Activated naive CD8-positive, alpha-beta T cell treated with anti-CD3 and anti-CD28 coated beads, Interleukin-2, amount 50 U/mL, for 24 hours (primary cell): ENCODE measurements around the gene PCSK7.
A peak's percentile ranks its signal among the peaks of the same experiment; 100 is the strongest.

ENCODE experiments used
- ATAC-seq: fragments of 150-1000 bp; cut with Tn5 transposase; one replicate; pipeline ENCODE4 v1.10.0; 2021
- DNase-seq: peaks from one replicate; pipeline ENCODE4 v3.0.0; 2021
- H3K27ac Mint-ChIP-seq: one replicate; pipeline ENCODE4 v1.8.0; 2021; ENCODE audit warnings: mild to moderate bottlenecking, mixed read lengths
- H3K27me3 Mint-ChIP-seq: one replicate; pipeline ENCODE4 v1.8.0; 2021; ENCODE audit warnings: mixed read lengths
- H3K36me3 Mint-ChIP-seq: one replicate; pipeline ENCODE4 v1.8.0; 2021; ENCODE audit warnings: low read depth, mixed read lengths
- H3K4me1 Mint-ChIP-seq: one replicate; pipeline ENCODE4 v1.8.0; 2021; ENCODE audit warnings: mixed read lengths
- H3K4me3 Mint-ChIP-seq: one replicate; pipeline ENCODE4 v1.8.0; 2021; ENCODE audit warnings: mild to moderate bottlenecking, moderate library complexity, mixed read lengths
- H3K9me3 Mint-ChIP-seq: one replicate; pipeline ENCODE4 v1.8.0; 2021; ENCODE audit warnings: mixed read lengths

The PCSK7 gene

DNA sequence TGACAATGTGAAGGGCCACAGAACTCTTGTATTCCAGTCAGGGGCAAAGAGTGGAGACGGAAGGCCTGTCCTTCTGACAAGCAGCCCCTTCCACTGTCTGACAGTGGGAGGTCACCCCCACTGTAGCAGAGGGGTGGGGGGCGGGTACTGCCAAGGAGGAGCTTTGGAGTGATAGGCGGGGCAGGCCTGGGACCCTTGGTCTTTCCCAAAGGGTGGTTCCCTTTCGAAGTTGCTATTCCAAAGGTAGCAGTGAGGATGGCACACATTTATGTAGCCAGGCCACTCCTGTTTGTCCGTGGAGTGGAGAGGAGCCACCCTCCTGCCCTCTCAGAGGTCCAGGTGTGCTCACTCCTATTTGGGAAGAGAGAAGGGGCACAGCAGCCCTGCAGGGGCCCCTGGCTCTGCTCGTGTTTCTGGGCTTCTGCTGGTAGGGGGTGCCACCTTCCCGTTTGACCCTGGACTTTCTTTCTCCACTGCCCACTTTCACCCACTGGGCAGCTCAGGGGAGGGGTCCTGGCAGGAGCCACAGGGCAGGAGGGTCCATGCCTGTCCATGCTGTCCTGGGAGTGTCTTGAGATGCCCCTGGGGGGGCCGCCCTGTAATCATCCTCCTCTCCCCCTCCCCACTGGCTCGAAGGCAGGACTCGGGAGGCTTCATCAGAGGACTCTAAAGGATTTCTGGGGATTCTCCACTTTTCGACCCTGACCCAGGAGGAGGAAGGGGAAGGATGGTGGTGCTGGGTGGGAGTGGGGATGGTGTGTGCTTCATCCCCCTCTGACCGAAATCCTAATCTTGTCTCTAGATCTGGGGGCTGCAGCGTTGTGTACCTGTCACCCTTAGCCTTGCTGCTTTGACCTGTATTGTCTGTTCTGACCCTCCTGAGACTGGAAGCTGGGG, 31.7 kb downstream of the PCSK7 start:
- no peaks in the 10 kb centered on the region for H3K9me3 Mint-ChIP-seq
- H3K27ac Mint-ChIP-seq = peak overlapping the region; percentile 31
- H3K4me3 Mint-ChIP-seq = no peak overlapping the region
- peaks cover under 1% of the 10 kb centered on the region for H3K36me3 Mint-ChIP-seq
- no peaks in the 10 kb centered on the region for H3K4me1 Mint-ChIP-seq
- ATAC-seq = no peak
- DNase-seq = no peak
- H3K27me3 Mint-ChIP-seq = no peaks in the 10 kb centered on the region

- H3K27ac Mint-ChIP-seq = no peak within 1 kb of the TSS
- H3K4me3 Mint-ChIP-seq = no peak within 1 kb of the TSS
- no peaks in the 10 kb centered on the region for H3K9me3 Mint-ChIP-seq
- no peaks in the 10 kb centered on the region for H3K27me3 Mint-ChIP-seq
- ATAC-seq (no peak), DNase-seq (no peak)
- H3K4me1 Mint-ChIP-seq = no peaks in the 10 kb centered on the region
- H3K36me3 Mint-ChIP-seq = peaks cover 2% of the 10 kb centered on the region
Measured at GRCh38 chr11:117199053-117199915, 32.6 kb downstream of the PCSK7 start, which contains the start of gene TAGLN. TSS of gene TAGLN (plus strand) at chr11:117199370. CDS start at chr11:117203014, 3,644 bp downstream.

DNA sequence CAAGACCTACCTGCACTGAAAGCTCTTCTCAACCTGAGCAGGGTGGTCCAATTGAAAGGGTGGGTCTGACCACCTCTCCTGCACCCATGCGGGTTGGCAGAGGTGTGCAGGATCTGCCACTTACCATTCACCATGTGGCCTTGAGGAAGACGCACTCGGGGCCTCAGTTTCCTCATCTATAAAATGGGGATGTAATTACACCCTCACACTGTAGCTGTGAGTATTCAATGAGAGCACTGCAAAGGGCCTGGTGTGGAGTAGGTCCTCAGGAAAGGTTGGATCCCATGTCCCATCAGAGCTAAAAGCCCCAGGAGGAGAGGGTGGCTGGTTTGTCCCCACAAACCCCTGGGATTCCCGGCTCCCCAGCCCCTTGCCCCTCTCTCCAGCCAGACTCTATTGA, 33.3 kb downstream of the PCSK7 start:
- Mint-ChIP-seq H3K27me3 (no peaks in the 10 kb centered on the region), H3K36me3 (peaks cover 2% of the 10 kb centered on the region), H3K27ac (no peak overlapping the region), H3K9me3 (no peaks in the 10 kb centered on the region), H3K4me3 (no peak overlapping the region), H3K4me1 (no peaks in the 10 kb centered on the region)
- DNase-seq = no peak
- no peak for ATAC-seq

- H3K4me1 Mint-ChIP-seq = no peaks in the 10 kb centered on the region
- ATAC-seq (no peak), DNase-seq (no peak)
- no peaks in the 10 kb centered on the region for H3K9me3 Mint-ChIP-seq
- H3K27me3 Mint-ChIP-seq = no peaks in the 10 kb centered on the region
- peaks cover 2% of the 10 kb centered on the region for H3K36me3 Mint-ChIP-seq
- no peak overlapping the region for H3K27ac Mint-ChIP-seq
- no peak overlapping the region for H3K4me3 Mint-ChIP-seq
Measured at GRCh38 chr11:117197516-117198456, 34.1 kb downstream of the PCSK7 start.

- ATAC-seq = no peak
- H3K4me1 Mint-ChIP-seq = no peaks in the 10 kb centered on the region
- no peaks in the 10 kb centered on the region for H3K9me3 Mint-ChIP-seq
- no peak overlapping the region for H3K27ac Mint-ChIP-seq
- H3K27me3 Mint-ChIP-seq = no peaks in the 10 kb centered on the region
- no peak overlapping the region for H3K4me3 Mint-ChIP-seq
- H3K36me3 Mint-ChIP-seq = peaks cover 2% of the 10 kb centered on the region
- DNase-seq = no peak
Measured at GRCh38 chr11:117197006-117197405, 34.9 kb downstream of the PCSK7 start.

- no peak for ATAC-seq
- H3K4me1 Mint-ChIP-seq = no peaks in the 10 kb centered on the region
- H3K27ac Mint-ChIP-seq = no peak overlapping the region
- no peaks in the 10 kb centered on the region for H3K9me3 Mint-ChIP-seq
- H3K36me3 Mint-ChIP-seq = peaks cover 2% of the 10 kb centered on the region
- H3K4me3 Mint-ChIP-seq = no peak overlapping the region
- H3K27me3 Mint-ChIP-seq = no peaks in the 10 kb centered on the region
- DNase-seq = no peak
Measured at GRCh38 chr11:117195761-117196160, 36.1 kb downstream of the PCSK7 start.

- Mint-ChIP-seq H3K36me3 (peaks cover 2% of the 10 kb centered on the region), H3K9me3 (no peaks in the 10 kb centered on the region), H3K4me1 (peaks cover 1% of the 10 kb centered on the region), H3K27me3 (no peaks in the 10 kb centered on the region), H3K4me3 (no peak overlapping the region), H3K27ac (no peak overlapping the region)
- ATAC-seq = no peak
- DNase-seq = no peak
Measured at GRCh38 chr11:117195258-117195657, 36.6 kb downstream of the PCSK7 start.

DNA sequence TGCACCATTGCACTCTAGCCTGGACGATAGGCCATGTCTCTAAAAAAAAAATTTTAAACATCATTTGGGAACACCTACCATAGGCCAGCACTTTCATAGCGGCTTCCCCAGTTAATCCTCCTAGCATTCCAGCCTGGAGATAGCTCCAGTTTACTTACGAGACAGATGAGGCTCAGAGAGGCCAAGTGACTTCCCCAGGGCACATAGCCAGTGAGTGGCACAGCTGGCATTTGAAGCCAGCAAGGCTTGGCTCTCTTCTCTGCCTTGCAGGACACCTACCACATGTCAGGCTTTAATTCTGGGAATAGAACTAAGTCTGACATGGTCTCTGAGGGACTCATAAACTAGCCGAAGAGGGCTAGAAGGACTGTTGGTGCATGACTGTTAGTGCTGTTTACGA, 37.6 kb downstream of the PCSK7 start:
- peaks cover 2% of the 10 kb centered on the region for H3K36me3 Mint-ChIP-seq
- H3K27ac Mint-ChIP-seq = no peak overlapping the region
- H3K9me3 Mint-ChIP-seq = no peaks in the 10 kb centered on the region
- H3K4me3 Mint-ChIP-seq = no peak overlapping the region
- peaks cover 4% of the 10 kb centered on the region for H3K4me1 Mint-ChIP-seq
- H3K27me3 Mint-ChIP-seq = no peaks in the 10 kb centered on the region
- ATAC-seq (no peak), DNase-seq (no peak)

- no peak for DNase-seq
- Mint-ChIP-seq H3K4me1 (peaks cover 4% of the 10 kb centered on the region), H3K27ac (no peak overlapping the region), H3K27me3 (no peaks in the 10 kb centered on the region), H3K36me3 (peaks cover 2% of the 10 kb centered on the region), H3K9me3 (no peaks in the 10 kb centered on the region), H3K4me3 (no peak overlapping the region)
- no peak for ATAC-seq
Measured at GRCh38 chr11:117193130-117194020, 38.5 kb downstream of the PCSK7 start.

GRCh38 chr11:117192401-117192875, 39.4 kb downstream of the PCSK7 start:
- ATAC-seq (no peak), DNase-seq (no peak)
- H3K36me3 Mint-ChIP-seq = peaks cover 2% of the 10 kb centered on the region
- no peak overlapping the region for H3K27ac Mint-ChIP-seq
- no peaks in the 10 kb centered on the region for H3K27me3 Mint-ChIP-seq
- no peak overlapping the region for H3K4me3 Mint-ChIP-seq
- H3K9me3 Mint-ChIP-seq = no peaks in the 10 kb centered on the region
- H3K4me1 Mint-ChIP-seq = peaks cover 4% of the 10 kb centered on the region

GRCh38 chr11:117191680-117192400, 40.0 kb downstream of the PCSK7 start:
- H3K27me3 Mint-ChIP-seq = no peaks in the 10 kb centered on the region
- H3K4me3 Mint-ChIP-seq = no peak overlapping the region
- DNase-seq (no peak), ATAC-seq (no peak)
- H3K4me1 Mint-ChIP-seq = peaks cover 6% of the 10 kb centered on the region
- no peak overlapping the region for H3K27ac Mint-ChIP-seq
- H3K9me3 Mint-ChIP-seq = no peaks in the 10 kb centered on the region
- peaks cover 2% of the 10 kb centered on the region for H3K36me3 Mint-ChIP-seq

DNA sequence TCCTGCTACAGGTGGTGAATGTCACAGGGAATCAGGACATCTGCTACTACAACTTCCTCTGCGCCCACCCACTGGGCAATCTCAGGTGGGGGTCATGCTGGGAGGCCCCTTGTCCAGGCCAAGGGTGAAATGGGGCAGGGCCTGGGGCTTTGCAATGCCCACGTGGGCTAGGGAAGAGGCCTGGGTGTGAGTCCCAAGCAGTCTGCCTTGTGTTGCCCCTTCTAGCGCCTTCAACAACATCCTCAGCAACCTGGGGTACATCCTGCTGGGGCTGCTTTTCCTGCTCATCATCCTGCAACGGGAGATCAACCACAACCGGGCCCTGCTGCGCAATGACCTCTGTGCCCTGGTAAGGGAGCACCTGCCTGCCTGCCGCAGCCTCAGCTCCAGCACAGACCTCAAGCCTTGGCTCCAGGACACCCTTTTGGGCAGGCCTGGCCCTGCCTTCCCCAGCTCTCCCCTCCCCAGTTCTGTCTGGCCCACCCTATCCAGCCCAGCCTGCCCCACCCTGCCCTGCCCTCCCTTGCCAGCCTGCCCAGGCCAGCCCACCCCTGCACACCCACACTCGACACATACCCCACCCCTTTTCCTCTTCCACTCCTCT, 41.8 kb downstream of the PCSK7 start:
- no peak for ATAC-seq
- Mint-ChIP-seq H3K4me1 (peaks cover 6% of the 10 kb centered on the region), H3K4me3 (no peak overlapping the region), H3K27me3 (no peaks in the 10 kb centered on the region), H3K9me3 (no peaks in the 10 kb centered on the region), H3K36me3 (peaks cover under 1% of the 10 kb centered on the region), H3K27ac (no peak overlapping the region)
- no peak for DNase-seq
